Ishikawa (cell line): ENCODE data around the gene OR10G3.

Experiments
- CEBPB ChIP-seq: IDR thresholded peaks from 2 replicates; pipeline ENCODE4 v1.6.1; 2012
- CREB1 ChIP-seq: IDR thresholded peaks from 2 replicates; pipeline ENCODE4 v1.6.1; 2012; ENCODE audit warnings: low read depth
- EGR1 ChIP-seq: IDR thresholded peaks from 2 replicates; pipeline ENCODE4 v1.6.1; 2012
- EP300 ChIP-seq: IDR thresholded peaks from 2 replicates; pipeline ENCODE4 v1.6.1; 2012; ENCODE audit warnings: borderline replicate concordance
- FOXM1 ChIP-seq: IDR thresholded peaks from 2 replicates; pipeline ENCODE4 v1.6.1; 2012; ENCODE audit warnings: low read depth, borderline replicate concordance
- TAF1 ChIP-seq: IDR thresholded peaks from 2 replicates; pipeline ENCODE4 v1.6.1; 2012; ENCODE audit warnings: low read depth, mild to moderate bottlenecking
- TCF12 ChIP-seq: IDR thresholded peaks from 2 replicates; pipeline ENCODE4 v1.6.1; 2012; ENCODE audit warnings: low read depth
- TEAD4 ChIP-seq: IDR thresholded peaks from 2 replicates; pipeline ENCODE4 v1.6.1; 2012
- ZBTB7A ChIP-seq: IDR thresholded peaks from 2 replicates; pipeline ENCODE4 v1.6.1; 2012; ENCODE audit warnings: low read depth
- TF ChIP-seq, protein P1 (sequence below): IDR thresholded peaks from 2 replicates; pipeline ENCODE4 v1.6.1; 2012
- TF ChIP-seq, protein P2 (sequence below): IDR thresholded peaks from 2 replicates; pipeline ENCODE4 v1.6.1; 2012; ENCODE audit warnings: low read depth, mild to moderate bottlenecking
- TF ChIP-seq, protein P3 (sequence below): IDR thresholded peaks from 2 replicates; pipeline ENCODE4 v1.6.1; 2012

DNA sequence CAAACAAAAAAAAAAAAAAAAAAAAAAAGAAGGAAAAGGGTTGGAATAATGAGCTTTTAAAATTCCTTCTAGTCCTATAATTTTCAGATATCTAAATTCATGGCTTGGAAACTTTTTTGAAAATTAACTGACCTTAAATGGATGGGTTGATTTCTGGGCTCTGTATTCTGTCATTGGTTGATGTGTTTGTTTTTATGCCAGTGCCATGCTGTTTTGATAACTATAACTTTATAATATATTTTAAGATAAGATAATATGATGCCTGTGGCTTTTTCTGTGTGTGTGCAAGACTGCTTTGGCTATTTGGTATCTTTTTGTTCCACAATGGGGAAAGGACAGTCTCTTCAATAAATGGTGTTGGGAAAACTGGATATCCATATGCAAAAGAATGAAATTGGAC lies 7.3 kb downstream of the OR10G3 start:
- TF ChIP-seq EGR1, result no peak
- TF ChIP-seq EP300, result no peak
- TF ChIP-seq TAF1, result no peak
- TF ChIP-seq CEBPB, result no peak
- TF ChIP-seq, protein P1, sequence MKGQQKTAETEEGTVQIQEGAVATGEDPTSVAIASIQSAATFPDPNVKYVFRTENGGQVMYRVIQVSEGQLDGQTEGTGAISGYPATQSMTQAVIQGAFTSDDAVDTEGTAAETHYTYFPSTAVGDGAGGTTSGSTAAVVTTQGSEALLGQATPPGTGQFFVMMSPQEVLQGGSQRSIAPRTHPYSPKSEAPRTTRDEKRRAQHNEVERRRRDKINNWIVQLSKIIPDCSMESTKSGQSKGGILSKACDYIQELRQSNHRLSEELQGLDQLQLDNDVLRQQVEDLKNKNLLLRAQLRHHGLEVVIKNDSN, result no peak
- TF ChIP-seq CREB1, result no peak
- TF ChIP-seq TCF12, result no peak
- no peak for TF ChIP-seq ZBTB7A
- TF ChIP-seq, protein P2, sequence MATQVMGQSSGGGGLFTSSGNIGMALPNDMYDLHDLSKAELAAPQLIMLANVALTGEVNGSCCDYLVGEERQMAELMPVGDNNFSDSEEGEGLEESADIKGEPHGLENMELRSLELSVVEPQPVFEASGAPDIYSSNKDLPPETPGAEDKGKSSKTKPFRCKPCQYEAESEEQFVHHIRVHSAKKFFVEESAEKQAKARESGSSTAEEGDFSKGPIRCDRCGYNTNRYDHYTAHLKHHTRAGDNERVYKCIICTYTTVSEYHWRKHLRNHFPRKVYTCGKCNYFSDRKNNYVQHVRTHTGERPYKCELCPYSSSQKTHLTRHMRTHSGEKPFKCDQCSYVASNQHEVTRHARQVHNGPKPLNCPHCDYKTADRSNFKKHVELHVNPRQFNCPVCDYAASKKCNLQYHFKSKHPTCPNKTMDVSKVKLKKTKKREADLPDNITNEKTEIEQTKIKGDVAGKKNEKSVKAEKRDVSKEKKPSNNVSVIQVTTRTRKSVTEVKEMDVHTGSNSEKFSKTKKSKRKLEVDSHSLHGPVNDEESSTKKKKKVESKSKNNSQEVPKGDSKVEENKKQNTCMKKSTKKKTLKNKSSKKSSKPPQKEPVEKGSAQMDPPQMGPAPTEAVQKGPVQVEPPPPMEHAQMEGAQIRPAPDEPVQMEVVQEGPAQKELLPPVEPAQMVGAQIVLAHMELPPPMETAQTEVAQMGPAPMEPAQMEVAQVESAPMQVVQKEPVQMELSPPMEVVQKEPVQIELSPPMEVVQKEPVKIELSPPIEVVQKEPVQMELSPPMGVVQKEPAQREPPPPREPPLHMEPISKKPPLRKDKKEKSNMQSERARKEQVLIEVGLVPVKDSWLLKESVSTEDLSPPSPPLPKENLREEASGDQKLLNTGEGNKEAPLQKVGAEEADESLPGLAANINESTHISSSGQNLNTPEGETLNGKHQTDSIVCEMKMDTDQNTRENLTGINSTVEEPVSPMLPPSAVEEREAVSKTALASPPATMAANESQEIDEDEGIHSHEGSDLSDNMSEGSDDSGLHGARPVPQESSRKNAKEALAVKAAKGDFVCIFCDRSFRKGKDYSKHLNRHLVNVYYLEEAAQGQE, result no peak
- TF ChIP-seq, protein P3, sequence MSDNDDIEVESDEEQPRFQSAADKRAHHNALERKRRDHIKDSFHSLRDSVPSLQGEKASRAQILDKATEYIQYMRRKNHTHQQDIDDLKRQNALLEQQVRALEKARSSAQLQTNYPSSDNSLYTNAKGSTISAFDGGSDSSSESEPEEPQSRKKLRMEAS, result no peak
- TF ChIP-seq TEAD4, result no peak
- TF ChIP-seq FOXM1, result no peak
